ENCODE measurements around the gene MED13L. TPM values are rescaled to one million over a fixed set of nuclear protein-coding genes. Genes with fewer than 3 reads are reported as not detected.

MED13L gene
- total RNA-seq, 2 experiments from 2014 or later = 25.7 to 40.1 TPM

- Histone ChIP-seq H3K9me2 (ENCODE audit: insufficient read depth, low read length) (no peaks in the 10 kb centered on the region), H3K79me2 (ENCODE audit: insufficient read depth, low read depth, low read length) (no peaks in the 10 kb centered on the region), H3K27ac (ENCODE audit: low read depth, low read length, poor library complexity, severe bottlenecking) (no peak overlapping the region), H4K20me1 (ENCODE audit: insufficient read depth, low read length) (no peaks in the 10 kb centered on the region), H2AFZ (ENCODE audit: low read length) (no peak overlapping the region), H3K36me3 (ENCODE audit: insufficient read depth, low read length) (no peaks in the 10 kb centered on the region), H3K9me3 (ENCODE audit: low read length) (no peaks in the 10 kb centered on the region), H3K4me1 (ENCODE audit: insufficient read depth, low read length, poor library complexity, severe bottlenecking) (no peaks in the 10 kb centered on the region), H3K4me3 (ENCODE audit: low read depth, low read length, poor library complexity, severe bottlenecking) (no peak overlapping the region), H3K4me2 (ENCODE audit: low read length) (no peak overlapping the region)
- ChIA-PET POLR2A (no interaction called here), CTCF (ENCODE audit: unreplicated experiment) (interaction anchor here (0.6 kb wide), 1 partner anchor 214 kb away, joined by 3 read pairs; no protein-coding TSS in a partner anchor)
- intact Hi-C loops (cut with micrococcal nuclease; ENCODE audit: unreplicated experiment) = no loop called here
- DNase-seq (ENCODE audit: low spot score) = no peak
- TF ChIP-seq CTCF (conservative IDR thresholded peaks at IDR 0.05; ENCODE audit: low read length) (no peak), EZH2phosphoT487 (IDR thresholded peaks at IDR 0.05; ENCODE audit: borderline replicate concordance, low read depth, low read length) (no peak)
- no TSS peak for BruUV-seq (replicated peaks)
Measured at GRCh38 chr12:116319233-116319897, 41.9 kb upstream of the MED13L start.

- ChIA-PET POLR2A (interaction anchor here (0.6 kb wide), 1 partner anchor 40 kb away, joined by 10 read pairs; no protein-coding TSS in a partner anchor), CTCF (ENCODE audit: unreplicated experiment) (no interaction called here)
- no TSS peak for BruUV-seq (replicated peaks)
Measured at GRCh38 chr12:116318576-116319232, 41.2 kb upstream of the MED13L start.

More at GRCh38 chr12:116318576-116319232, 41.2 kb upstream of the MED13L start:
- TF ChIP-seq EZH2phosphoT487 (IDR thresholded peaks at IDR 0.05; ENCODE audit: borderline replicate concordance, low read depth, low read length) (no peak), CTCF (conservative IDR thresholded peaks at IDR 0.05; ENCODE audit: low read length) (no peak)
- Histone ChIP-seq H3K36me3 (ENCODE audit: insufficient read depth, low read length) (no peaks in the 10 kb centered on the region), H3K9me2 (ENCODE audit: insufficient read depth, low read length) (no peaks in the 10 kb centered on the region), H3K79me2 (ENCODE audit: insufficient read depth, low read depth, low read length) (no peaks in the 10 kb centered on the region), H3K9me3 (ENCODE audit: low read length) (no peaks in the 10 kb centered on the region), H3K4me2 (ENCODE audit: low read length) (no peak overlapping the region), H3K4me1 (ENCODE audit: insufficient read depth, low read length, poor library complexity, severe bottlenecking) (no peaks in the 10 kb centered on the region), H4K20me1 (ENCODE audit: insufficient read depth, low read length) (no peaks in the 10 kb centered on the region), H2AFZ (ENCODE audit: low read length) (no peak overlapping the region), H3K4me3 (ENCODE audit: low read depth, low read length, poor library complexity, severe bottlenecking) (no peak overlapping the region), H3K27ac (ENCODE audit: low read depth, low read length, poor library complexity, severe bottlenecking) (no peak overlapping the region)
- no peak for DNase-seq (ENCODE audit: low spot score)
- intact Hi-C loops (cut with micrococcal nuclease; ENCODE audit: unreplicated experiment) = no loop called here

Measured in OCI-LY7 (cell line).